HEK293T (cell line): ENCODE data around the gene MUC4.

Source experiments
- SP1 ChIP-seq: fragments of 450-650 bp; IDR thresholded peaks from 2 replicates; pipeline ENCODE4 v1.6.1; 2017
- SUZ12 ChIP-seq: fragments of 450-650 bp; IDR thresholded peaks from 2 replicates; pipeline ENCODE4 v1.6.1; 2016; ENCODE audit warnings: mild to moderate bottlenecking

DNA sequence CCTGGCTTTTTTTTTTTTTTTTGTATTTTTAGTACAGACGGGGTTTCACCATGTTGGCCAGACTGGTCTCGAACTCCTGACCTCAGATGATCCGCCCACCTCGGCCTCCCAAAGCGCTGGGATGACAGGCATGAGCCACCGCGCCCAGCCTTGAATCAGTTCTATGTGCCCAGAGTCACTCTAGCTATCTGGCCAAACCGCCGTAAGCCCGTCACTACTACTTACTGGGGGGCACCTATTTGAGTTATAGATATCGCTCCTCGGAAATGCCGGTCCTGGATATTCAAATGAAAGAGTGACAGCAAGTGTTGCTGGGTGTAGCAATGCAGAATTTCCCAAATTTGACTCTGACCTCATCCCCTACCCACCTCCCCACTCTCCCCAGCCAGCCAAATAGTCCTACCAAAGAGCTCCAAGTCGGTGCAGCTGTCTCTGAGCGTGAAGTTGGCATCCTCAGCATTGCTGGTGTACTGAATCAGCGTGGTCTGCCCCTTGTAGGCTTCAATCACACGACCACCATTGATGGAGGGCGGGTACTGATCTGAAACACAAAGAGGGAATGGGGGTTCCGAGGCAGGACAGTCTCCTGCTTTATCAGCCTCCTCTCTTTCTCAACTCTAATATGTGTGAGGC is 52.9 kb downstream of the MUC4 start:
- TF ChIP-seq SP1 = no peak
- no peak for TF ChIP-seq SUZ12
